Esophagus (tissue), 2 donors: ENCODE results near the gene OXA1L. TPM values are rescaled to one million over a fixed set of nuclear protein-coding genes. Genes with fewer than 3 reads are reported as not detected.
"Not testable (repeated sequence)": the region's sequence is repeated elsewhere in the genome, so short reads cannot be mapped to it uniquely, and the experiment has no call there.

Source experiments
- H3K27ac ChIP-seq, 2 donors: one replicate each; pipeline ENCODE4 v1.5.1; 2013; ENCODE audit warnings: low read depth in 2 of 2, mild to moderate bottlenecking in 2 of 2, inconsistent platforms in 1 of 2, low read length in 1 of 2, moderate library complexity in 1 of 2
- H3K27me3 ChIP-seq, 2 donors: one replicate each; pipeline ENCODE4 v1.6.1; 2013; ENCODE audit warnings: low read length in 2 of 2, control low read depth in 1 of 2, mild to moderate bottlenecking in 1 of 2; ENCODE audit not compliant: insufficient read depth in 2 of 2, control insufficient read depth in 1 of 2
- H3K36me3 ChIP-seq, 2 donors: one replicate each; pipeline ENCODE4 v1.6.1; 2013; ENCODE audit warnings: low read length in 1 of 2; ENCODE audit not compliant: control insufficient read depth in 2 of 2, insufficient read depth in 2 of 2
- H3K4me1 ChIP-seq, 2 donors: one replicate each; pipeline ENCODE4 v1.6.1; 2013; ENCODE audit warnings: low read length in 1 of 2; ENCODE audit not compliant: control insufficient read depth in 2 of 2, insufficient read depth in 2 of 2
- H3K4me3 ChIP-seq, 2 donors: one replicate each; pipeline ENCODE4 v1.5.1; 2013; ENCODE audit warnings: low read length in 2 of 2, mild to moderate bottlenecking in 2 of 2, low read depth in 1 of 2, moderate library complexity in 1 of 2
- H3K9me3 ChIP-seq, 2 donors: one replicate each; pipeline ENCODE4 v1.6.1; 2013; ENCODE audit warnings: mild to moderate bottlenecking in 2 of 2, low read depth in 1 of 2, low read length in 1 of 2, moderate library complexity in 1 of 2; ENCODE audit not compliant: control insufficient read depth in 2 of 2, insufficient read depth in 1 of 2
- WGBS, 2 donors: extraction: QIAGEN DNeasy Blood & Tissue Kit; methylation state at CpG; one replicate each; pipeline ENCODE4 v1.1.7; 2013; 5-methylcytosine and 5-hydroxymethylcytosine counted together
- polyA plus RNA-seq, 2 donors: library from polyadenylated mRNA; stranded (reverse); fragments of 200-250 nt; gene quantifications; one replicate each; pipeline ENCODE4 v1.2.3, GENCODE V29; 2013
- donor health status: healthy with polysubstance abuse.
- donor health status: Bipolar disorder and iron deficiency.

The OXA1L gene
- polyA plus RNA-seq, 2 donors = 51.6 to 88.9 TPM

DNA sequence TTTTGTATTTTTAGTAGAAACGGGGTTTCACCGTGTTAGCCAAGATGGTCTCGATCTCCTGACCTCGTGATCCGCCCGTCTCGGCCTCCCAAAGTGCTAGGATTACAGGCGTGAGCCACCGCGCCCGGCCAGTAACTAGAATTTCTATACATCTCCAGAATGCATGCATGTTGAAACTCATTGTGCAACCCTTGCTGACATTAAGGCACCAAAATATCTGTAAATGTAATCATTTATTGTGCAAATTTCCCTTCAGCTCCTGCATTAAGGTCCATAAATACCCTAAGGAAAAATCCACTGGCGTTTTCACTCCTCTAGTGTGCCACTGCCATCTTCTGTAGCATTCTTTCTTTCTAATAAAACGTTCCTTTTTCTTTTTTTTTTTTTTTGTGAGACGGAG is 30.1 kb upstream of the OXA1L start:
- not testable (repeated sequence) for H3K27me3 ChIP-seq, H3K4me3 ChIP-seq, H3K27ac ChIP-seq, H3K36me3 ChIP-seq, H3K9me3 ChIP-seq, H3K4me1 ChIP-seq
- 90 to 92% methylated on average over 11 of the region's 14 CpGs for WGBS, 2 donors

DNA sequence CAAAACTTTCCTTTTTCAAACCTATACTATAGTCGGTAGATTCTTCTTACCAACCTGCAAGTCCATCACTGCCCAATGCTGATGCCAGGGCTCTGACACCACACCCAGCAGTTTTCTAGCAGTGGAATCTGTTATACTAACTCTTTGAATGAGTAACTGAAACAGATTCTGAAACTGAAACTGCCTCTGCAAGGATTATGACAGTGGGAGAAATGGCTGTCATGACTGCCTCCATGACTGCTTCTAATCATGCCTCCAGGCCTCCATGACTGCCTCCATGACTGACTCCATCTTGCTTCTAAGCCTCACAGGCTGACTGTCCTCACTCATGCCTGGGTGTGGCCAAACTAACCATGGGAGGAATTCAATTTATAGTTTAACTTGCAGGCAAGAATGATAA is 29.4 kb upstream of the OXA1L start:
- Histone ChIP-seq H3K27me3 (no peaks in the 10 kb centered on the region), H3K27ac (no peak overlapping the region), H3K4me3 (no peak overlapping the region), H3K36me3 (no peaks in the 10 kb centered on the region), H3K4me1 (no peaks in the 10 kb centered on the region), H3K9me3 (no peaks in the 10 kb centered on the region)
- WGBS, 2 donors = 75 to 84% methylated on average over 1 of the region's 1 CpG

DNA sequence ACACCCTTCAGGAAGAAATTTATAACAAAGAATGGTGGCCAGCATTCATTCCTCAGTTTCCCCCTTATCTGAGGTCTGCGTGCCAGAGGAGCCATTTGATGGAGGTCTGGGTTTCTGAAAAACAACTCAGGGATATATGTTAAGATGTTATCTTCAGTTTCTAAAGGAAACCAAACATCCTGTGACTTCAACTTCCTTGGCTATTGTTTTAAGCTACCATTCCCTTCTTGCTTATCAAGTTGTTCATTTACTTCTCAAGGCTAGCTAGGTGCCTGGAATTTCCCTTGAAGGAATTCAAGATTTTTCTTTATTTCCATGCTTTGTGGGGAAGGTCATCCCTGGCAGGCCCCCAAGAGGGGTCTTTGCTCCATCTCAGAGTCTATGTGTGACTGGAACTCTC is 27.1 kb upstream of the OXA1L start:
- no peaks in the 10 kb centered on the region for H3K27me3 ChIP-seq
- no peak overlapping the region for H3K4me3 ChIP-seq
- WGBS, 2 donors = 50 to 56% methylated on average over 1 of the region's 1 CpG
- H3K9me3 ChIP-seq = no peaks in the 10 kb centered on the region
- H3K27ac ChIP-seq = no peak overlapping the region
- H3K4me1 ChIP-seq = no peaks in the 10 kb centered on the region
- no peaks in the 10 kb centered on the region for H3K36me3 ChIP-seq

DNA sequence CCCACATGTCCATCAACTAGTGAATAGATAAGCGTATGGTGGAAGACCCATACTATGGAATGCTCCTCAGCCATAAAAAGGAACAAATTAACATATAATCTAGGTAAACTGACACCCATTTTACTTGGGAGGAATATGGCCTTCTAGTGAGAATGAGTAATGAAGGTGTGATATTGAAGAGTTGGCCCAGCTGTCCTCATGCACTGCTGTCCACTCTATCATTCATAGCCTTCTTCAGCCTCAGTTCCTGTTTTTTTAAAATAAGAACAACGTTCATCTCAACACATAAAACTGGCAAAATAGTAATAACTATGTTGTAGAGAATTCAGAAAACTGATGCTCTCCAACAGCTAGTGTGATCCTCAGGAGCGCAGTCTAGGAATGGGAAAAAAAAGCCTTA is 26.5 kb upstream of the OXA1L start:
- no peak overlapping the region for H3K4me3 ChIP-seq
- no peaks in the 10 kb centered on the region for H3K27me3 ChIP-seq
- 80 to 84% methylated on average over 3 of the region's 3 CpGs for WGBS, 2 donors
- no peak overlapping the region for H3K27ac ChIP-seq
- H3K4me1 ChIP-seq = no peaks in the 10 kb centered on the region
- no peaks in the 10 kb centered on the region for H3K9me3 ChIP-seq
- no peaks in the 10 kb centered on the region for H3K36me3 ChIP-seq

DNA sequence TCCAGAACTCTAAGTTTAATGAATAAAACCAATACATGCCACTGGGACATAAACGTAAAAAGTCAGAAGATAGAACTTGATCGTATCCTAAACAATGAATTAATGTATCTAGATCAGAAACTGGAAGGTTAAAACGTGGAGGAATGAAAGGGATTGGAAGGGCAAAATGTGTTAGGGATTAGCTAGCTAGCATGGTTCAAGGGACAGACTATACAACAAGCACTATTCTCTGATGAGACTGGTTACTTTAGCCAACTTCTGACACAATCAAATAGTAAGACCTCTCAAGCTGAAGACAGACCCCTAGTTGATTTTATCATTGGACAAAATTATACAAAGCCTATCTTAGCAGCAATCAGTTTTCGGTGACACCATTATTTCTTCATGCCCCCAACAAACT is 18.7 kb upstream of the OXA1L start:
- Histone ChIP-seq H3K27ac (no peak overlapping the region), H3K36me3 (no peaks in the 10 kb centered on the region), H3K27me3 (no peaks in the 10 kb centered on the region), H3K9me3 (no peaks in the 10 kb centered on the region), H3K4me3 (no peak overlapping the region), H3K4me1 (no peaks in the 10 kb centered on the region)
- WGBS, 2 donors = 68 to 77% methylated on average over 4 of the region's 4 CpGs

DNA sequence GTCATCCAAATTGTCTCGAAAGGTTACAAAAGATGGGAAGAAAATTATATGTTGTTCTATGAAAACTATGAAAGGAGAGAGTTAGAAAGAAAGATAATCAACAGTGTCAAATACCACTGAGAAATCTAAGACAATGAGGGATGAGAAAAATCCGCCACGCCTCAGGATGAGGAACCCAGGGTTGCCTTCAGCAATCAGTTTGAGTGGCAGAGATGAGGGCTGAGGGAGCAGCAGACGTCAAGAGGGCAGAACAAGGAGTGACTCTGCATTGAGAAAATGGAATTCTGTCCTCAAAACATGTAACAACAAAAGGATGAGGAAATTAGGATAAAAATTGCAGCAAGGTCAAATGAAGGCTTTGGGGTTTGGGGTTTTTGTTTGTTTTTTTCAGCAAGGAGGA is 18.3 kb upstream of the OXA1L start:
- WGBS, 2 donors = 69 to 76% methylated on average over 4 of the region's 4 CpGs
- no peaks in the 10 kb centered on the region for H3K36me3 ChIP-seq
- no peak overlapping the region for H3K27ac ChIP-seq
- no peaks in the 10 kb centered on the region for H3K9me3 ChIP-seq
- H3K27me3 ChIP-seq = no peaks in the 10 kb centered on the region
- no peaks in the 10 kb centered on the region for H3K4me1 ChIP-seq
- H3K4me3 ChIP-seq = no peak overlapping the region

DNA sequence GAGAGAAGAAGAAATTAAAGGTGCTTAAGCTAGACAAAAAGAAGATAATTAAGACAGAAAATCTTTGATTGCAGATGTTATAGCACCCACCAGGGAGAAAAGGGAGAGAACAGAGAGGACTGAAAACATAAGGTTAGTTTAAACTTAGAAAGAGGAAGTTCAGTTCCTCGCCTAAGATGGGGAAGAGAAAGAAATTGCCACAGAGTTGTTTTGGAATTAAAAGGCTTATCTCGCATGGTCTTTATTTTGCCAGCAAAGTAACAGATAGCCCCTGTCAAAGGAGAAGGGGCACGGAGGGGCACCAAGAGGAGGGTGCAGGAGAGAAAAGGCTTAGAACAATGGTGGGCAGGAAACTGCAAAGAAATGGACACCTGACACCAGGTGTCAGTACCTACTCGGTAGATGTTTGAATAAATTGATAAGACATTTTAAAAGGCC is 17.8 kb upstream of the OXA1L start:
- Histone ChIP-seq H3K4me1 (no peaks in the 10 kb centered on the region), H3K9me3 (no peaks in the 10 kb centered on the region), H3K36me3 (no peaks in the 10 kb centered on the region), H3K27me3 (no peaks in the 10 kb centered on the region), H3K27ac (no peak overlapping the region), H3K4me3 (no peak overlapping the region)
- 28 to 32% methylated on average over 4 of the region's 4 CpGs for WGBS, 2 donors

DNA sequence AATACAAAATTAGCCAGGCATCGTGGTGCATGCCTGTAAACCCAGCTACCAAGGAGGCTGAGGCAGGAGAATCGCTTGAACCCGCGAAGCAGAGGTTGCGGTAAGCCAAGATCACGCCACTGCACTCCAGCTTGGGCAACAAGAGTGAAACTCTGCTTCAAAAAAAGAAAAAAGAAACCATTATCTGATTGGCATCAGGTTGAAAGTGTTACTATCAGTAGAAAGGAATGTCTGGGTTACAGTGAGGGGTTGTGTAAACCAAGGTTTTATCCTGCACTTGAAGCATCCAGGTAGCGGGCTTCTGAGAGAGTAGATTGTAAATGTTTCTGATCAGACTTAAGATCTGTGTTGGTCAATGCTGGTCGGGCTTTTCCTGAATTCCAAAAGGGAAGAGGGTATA is 14.1 kb upstream of the OXA1L start:
- WGBS, 2 donors = 81 to 83% methylated on average over 8 of the region's 8 CpGs
- H3K4me1 ChIP-seq = no peaks in the 10 kb centered on the region

DNA sequence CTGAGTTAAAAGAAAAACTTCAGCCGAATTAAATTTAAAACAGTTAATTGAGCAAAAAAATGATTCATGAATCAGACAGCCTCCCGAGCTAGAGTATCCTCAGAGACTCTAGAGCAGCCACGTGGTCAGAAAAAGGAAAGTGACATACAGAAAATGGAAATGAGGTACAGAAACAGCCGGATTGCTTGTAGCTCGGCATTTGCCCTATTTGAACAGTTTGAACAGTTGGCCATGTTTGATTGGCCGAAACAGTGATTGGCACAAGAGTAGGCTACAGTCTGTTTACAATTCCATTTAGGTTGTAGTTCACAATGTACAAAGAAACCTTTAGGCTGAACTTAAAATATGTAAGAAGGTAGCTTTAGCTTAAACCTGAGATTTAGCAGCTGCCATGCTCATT is 12.9 kb upstream of the OXA1L start:
- Histone ChIP-seq H3K36me3 (no peaks in the 10 kb centered on the region), H3K4me1 (no peaks in the 10 kb centered on the region), H3K27ac (no peak overlapping the region), H3K9me3 (no peaks in the 10 kb centered on the region), H3K4me3 (no peak overlapping the region), H3K27me3 (no peaks in the 10 kb centered on the region)
- 57 to 66% methylated on average over 6 of the region's 6 CpGs for WGBS, 2 donors

More for the DNA sequence above, 14.1 kb upstream of the OXA1L start:
- H3K4me3 ChIP-seq = no peak overlapping the region
- H3K36me3 ChIP-seq = no peaks in the 10 kb centered on the region
- no peaks in the 10 kb centered on the region for H3K27me3 ChIP-seq
- no peaks in the 10 kb centered on the region for H3K9me3 ChIP-seq
- H3K27ac ChIP-seq = no peak overlapping the region

DNA sequence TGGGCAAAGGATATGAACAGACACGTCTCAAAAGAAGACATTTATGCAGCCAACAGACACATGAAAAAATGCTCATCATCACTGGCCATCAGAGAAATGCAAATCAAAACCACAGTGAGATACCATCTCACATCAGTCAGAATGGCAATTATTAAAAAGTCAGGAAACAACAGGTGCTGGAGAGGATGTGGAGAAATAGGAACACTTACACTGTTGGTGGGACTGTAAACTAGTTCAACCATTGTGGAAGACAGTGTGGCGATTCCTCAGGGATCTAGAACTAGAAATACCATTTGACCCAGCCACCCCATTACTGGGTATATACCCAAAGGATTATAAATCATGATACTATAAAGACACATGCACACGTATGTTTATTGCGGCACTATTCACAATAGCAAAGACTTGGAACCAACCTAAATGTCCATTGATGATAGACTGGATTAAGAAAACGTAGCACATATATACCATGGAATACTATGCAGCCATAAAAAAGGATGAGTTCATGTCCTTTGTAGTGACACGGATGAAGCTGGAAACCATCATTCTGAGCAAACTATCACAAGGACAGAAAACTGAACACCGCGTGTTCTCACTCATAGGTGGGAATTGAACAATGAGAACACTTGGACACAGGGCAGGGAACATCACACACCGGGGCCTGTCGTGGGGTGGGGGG is 8.4 kb upstream of the OXA1L start:
- WGBS, 2 donors = 88 to 91% methylated on average over 9 of the region's 10 CpGs
- not testable (repeated sequence) for H3K27me3 ChIP-seq, H3K4me3 ChIP-seq, H3K36me3 ChIP-seq, H3K4me1 ChIP-seq, H3K27ac ChIP-seq, H3K9me3 ChIP-seq
